Hypothalamus (tissue), 51 donors: ENCODE results near the gene TFEB.

ENCODE experiments used
- DNase-seq, 51 donors: peaks; one replicate each; lab custom pipeline; 2025; lab: John Stamatoyannopoulos, UW

TFEB gene

DNA sequence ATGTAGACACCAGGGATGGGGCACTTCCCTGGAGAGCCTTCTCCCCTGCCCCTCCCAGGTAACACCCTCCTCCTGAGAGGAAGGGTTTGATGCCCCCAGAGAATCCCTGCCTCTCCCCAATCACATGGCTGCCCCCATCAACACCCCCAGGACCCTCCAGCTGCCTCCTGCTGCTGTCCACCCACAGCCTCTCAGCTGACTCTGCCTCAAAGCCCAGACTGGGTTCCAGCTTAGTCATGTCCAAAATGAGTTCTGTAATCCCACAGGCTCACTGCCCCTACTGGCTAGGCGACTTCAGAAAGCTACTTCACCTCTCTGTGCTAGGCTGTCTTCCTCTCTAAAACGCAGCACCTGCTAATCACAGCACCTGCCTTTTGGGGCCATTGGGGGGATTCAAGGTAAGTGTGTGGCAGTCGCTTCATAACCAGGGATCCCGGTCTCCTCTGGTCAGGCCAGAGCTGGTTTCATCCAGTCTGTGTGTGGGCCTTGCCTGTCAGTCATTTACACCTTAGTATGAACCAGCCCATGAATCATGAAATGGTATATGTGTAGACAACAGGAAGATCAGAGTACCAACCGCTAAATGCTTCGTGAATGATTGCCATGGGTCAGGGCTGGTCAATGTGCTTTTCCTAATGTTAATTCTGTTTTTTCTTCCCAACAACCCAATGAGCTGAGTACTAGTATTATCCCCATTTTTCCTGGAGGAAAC lies 40.4 kb downstream of the TFEB start:
- peak in 5 of 51 donors; percentile 15 to 50 (median 24) for DNase-seq

DNA sequence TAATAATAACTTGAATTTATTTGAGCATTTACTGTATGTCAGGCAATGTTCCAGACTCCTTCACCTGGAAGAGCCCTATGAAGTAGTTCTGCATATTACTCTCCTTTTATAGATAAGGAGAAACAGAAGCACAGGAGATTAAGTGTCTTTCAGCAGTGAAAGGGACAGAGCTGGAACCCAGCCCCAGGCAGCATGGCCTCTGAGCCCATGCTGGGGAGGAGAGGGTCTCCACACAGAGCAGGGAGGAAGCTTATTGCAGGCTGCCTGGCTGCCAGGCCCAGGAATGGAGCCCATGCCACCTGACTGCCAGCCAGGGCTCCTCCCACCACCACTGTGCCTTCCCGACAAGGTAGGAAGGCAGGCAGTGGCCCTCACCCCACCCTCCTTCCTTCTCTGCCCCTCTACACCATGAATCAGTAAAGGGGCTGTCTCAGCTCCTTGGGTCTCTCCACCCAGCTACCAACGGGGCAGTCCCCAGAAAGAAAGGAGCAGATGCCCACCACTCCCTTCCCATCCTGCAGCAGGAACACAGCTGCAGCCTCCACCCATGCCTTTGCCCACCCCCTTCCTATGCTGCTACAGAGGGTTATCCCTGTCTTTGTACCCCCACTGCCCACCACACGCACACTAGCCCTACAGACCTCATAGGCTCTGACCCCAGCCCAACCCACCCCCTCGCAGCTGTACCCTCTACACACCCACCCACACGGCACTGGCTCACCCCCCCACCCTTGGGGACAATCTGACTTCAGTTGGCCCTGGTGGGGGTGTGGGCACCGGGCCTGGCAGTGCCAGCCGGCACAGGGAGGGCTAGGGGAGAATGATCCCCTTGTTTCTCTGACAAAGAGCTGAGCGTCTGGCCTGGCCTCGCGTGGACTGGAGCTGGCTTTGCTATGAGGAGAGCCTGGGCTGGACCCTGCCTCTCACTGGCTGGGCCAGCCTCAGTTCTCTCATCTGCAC lies 41.8 kb downstream of the TFEB start:
- DNase-seq, result peak in 45 of 51 donors; percentile 28 to 95 (median 84)

DNA sequence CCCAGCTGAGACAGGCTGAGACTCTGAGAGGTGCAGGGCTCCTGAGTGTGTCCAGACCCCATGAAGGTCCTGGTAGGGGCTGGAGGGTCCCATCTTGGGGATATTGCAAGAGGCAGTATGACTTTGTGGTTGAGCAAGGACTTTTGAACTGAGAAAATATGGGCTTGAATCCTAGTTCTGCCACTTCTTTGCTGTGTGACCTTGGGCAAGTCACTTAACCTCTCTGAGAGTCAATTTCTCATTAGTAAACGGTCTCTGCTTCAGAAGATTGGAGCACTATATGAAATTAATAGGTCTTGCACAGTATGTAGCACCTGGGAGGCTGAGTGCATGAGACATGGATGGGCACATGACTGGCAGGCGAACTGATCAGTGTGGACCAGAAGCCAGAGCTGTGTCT lies 42.7 kb downstream of the TFEB start:
- DNase-seq, result peak in 1 of 51 donors; percentile 41

DNA sequence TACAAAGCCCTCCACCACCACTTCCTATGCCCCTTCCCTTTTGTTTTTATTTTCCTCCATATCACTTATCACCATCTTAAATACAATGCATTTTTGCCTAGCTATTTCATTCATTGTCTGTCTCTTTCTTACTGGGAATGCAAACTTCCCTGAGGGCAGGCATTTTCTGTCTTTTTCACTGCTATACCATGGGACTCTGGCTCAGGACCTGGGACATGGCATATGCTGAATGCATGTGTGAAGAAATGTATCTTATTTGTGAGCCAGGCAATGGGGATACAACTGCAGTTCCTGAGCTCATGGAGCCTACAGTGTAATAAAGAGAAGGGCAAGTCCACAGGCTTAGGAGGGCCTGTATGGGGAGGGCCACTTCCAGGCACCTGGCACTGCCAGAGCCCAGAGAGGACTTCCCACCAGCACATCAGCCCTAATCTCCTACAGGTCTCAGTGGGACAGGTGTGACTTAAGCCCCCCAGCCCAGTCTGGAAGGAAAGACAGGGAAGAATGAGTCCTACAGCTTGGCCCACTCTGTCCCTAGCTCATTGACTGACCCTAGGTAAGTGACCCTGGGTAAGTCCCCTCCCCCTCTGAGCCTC lies 43.2 kb downstream of the TFEB start:
- DNase-seq, result no peak

DNA sequence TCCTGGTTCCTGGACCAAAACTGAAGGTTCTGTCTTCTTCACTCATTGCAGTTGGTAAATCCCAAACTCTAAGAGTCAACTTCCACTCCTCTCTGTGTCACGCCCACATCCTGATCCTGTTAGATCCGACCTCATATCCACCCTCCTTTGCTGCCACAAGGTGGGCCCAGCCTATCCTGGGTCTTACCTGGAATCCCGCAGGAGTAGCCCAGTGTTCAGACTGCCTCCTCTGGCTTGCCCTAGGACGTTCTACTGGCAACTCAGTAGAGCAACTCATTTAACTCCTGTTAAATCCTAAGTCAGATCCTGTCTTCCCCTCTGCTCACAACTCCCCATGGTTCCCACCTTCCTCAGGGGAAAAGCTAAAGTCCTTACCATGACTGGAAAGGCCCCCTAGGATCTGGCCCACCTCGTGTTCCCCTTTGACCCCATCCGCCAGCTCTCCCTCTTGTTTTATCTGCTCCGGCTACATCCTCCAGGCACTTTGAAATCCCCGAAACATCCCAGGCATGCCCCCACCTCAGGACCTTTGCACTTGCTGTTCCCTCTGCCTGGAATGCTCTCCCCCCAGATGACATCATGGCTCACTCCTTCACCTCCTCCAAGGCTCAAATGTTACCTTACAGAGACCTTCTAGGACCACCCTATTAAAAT lies 43.9 kb downstream of the TFEB start:
- DNase-seq, result no peak

DNA sequence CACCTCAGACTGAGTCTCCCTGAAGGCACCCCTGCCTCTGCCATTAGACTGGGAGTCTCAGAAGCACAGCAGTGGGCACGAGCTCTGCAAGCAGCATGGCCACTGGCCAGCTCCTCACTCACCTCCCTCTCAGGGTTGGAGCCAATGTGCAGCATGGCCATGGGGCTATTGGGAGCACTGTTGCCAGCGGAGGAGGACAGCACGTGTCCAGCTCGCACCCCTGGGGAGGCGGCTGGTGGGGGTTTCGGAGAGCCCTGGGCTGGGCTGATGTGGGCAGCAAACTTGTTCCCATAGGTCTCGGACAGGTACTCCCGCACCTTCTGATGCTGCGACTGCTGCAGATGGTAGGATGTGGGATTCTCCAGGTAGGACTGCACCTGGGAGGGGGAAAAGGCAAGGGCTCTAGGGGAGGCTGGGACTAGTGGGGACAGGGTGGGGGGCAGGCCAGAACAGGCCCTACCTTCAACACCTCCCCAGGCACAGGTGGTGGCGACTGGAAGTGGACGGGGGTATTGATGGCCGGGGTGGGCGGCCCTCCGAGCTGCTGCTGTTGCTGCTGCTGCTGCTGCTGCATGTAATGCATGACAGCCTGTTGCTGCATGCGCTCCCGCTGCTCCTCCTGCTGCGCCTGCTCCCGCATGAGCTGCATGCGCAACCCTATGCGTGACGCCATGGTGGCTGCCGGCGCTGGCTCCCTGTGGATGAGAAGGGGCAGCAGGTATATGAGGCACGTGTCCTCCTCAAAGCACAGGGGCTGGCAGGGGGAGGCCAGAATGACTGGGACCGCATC lies 44.7 kb downstream of the TFEB start:
- no peak for DNase-seq

DNA sequence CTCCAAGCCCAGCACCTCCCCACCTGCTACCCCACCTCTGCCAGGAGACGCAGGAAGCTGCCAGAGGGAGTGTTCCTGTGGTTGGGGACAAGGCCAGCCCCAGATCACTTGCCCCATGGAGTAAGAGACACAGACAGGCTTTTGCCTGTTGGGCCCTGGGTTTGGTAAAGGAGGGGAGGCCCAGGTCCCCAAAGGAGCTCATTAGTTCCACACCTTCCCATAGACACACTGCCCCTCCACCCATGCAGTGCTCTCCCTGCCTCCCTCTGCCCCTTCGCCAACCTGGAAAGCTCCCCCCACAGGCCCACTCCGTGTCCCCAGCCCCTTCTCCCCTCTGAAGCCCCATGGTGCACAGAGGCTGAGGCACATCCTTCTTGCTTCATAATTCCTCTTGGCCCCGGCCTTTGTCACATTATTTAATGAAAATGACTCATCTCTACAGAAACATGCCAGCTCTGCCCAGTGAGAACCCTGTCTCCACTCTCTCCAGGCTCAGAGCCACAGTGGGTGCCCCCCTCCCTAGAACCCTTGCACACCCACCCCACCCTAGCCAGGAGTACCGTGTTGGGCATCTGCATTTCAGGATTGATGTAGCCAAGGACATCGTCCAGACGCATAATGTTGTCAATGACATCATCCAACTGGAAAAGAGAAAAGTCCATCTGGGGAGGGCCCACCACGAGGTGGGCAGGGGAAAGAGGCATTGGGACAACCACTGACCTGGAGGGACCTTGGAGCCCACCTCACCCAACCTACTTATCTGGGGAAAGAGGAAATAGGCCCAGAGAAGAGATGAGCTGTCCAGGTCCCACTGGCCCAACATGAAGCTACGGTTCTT lies 46.0 kb downstream of the TFEB start:
- peak in 2 of 51 donors; percentile 24 to 44 for DNase-seq

DNA sequence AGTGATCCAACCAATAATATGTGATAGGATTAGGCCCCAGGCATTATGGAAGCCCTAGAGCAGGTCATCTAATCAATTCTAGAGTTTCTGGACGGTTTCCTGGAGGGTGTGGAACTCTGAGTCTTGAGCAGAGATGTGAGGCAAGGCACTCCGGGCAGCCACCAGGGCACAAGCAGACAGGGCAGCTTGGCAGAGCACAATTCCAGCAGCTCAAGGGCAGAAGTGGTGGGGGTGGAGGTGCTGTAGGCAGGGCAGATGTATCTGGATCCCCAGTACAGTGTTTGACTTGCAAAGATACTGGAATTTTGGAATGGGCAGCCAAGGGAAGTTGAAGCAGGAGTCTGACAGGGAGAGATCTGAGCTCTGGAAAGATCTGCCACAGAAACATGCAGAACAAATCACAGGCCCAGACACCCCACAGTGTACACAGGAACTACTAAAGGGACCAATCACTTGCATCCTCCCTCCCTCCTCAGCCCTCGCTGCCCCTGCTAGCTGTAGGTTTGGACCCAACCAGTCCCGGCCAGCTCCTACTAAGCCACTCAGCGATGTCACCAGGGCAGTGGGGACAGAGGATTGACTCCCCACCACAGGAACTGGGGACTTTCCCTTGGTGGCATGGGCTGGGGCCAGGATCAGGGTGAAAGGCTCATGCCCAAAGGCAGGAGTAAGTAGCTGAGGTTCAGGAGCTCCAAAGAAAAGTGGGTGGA lies 47.0 kb downstream of the TFEB start:
- DNase-seq, result peak in 2 of 51 donors; percentile 27 to 30

DNA sequence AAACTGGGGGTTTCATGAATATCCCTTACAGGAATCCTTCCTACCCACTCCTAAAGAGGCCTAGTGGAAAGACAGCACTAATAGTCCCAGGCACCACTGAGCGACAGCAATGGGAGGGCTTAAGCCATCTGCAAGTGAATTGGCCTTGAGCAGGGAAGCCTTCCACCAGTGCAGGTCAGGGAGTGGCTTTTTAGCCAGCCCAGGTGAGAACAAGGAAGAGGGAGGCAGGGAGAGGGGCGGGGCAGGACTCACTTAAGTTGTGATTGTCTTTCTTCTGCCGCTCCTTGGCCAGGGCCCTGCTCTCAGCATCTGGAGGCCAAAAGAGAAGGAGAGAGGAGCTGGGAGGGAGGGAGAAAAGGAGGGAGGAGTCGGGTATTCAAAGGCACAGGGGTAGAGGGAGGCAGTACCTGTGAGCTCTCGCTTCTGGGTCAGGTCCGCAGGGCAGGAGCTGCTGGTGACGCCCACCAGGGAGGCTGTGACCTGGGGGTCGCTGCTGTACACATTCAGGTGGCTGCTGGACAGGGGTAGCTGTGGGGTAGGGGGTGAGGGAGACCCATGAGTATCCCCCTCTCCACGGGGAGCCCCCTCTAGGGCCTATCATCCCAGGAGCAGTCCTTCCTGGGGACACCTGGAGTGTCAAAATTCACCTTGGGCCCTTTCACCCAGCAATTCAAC lies 47.8 kb downstream of the TFEB start:
- DNase-seq, result no peak

DNA sequence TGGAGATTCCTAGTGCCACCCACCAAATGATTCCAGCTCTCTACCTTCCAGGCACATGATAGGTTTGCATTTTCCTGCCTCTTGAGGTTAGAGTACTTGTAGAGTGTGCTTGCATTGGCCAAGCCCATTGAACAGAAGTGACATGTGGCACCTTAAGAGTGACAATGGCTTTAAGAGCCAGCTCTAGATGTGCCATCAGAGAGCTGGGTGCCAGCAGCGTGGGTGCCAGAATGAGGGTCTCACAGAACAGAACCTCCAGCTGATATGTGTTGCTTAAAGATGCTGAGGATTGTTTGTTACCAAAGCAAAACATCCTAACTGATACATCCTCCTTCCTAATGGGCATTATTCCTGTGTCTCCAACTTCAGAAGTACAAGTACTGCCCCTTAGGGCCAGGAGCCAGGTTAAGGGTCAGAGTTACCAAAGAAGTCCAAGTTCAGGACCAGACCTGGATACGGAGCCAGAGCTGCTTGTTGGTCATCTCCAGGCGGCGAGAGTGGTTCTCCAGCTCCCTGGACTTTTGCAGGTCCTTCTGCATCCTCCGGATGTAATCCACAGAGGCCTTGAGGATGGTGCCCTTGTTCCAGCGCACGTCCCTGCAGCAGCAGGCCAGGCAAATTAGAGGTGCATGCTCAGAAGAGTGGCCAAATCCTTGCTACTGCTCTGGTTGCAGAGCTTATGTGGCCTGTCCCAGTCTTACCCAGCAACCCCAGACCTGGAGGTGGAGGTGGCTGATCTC lies 49.6 kb downstream of the TFEB start:
- no peak for DNase-seq

DNA sequence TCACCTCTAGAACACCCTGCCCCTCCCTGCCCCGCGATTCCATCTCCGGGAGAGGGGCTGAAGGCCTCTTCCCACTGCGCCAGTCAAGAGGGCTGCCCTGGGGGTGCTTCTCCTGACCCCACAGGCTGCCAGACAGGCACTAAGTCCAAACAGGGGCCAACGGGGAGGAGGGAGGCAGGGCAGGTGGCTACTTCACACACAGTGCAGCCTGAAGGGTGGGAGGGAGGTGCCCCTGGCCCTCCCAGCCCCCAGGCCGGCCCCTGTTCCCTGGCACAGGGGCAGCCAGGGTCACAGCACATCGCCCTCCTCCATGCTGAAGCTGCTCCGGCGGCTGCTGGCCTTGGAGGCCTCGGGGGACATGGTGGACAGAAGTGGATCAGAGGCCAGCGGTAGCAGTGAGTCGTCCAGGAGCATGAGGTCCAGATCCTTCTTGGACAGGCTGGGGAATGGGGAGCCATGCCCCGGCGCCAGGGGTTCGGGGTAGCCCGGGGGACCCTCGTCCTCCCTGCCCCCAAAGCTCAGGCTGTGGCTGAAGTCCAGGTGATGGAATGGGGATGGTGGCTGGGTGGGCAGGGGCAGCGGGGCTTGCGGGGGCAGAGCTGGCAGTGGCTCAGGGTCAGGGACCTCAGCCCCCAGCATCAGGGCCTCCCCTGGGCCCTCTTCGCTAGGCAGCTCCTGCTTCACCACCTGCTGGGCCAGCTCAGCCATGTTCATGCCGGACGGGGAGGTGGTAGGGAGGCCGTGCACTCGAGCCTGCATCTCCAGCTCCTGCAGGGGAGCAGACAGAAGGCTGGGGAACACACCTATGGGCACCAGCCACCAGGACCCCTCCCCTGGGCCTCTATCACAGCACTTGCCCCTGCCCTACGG lies 50.9 kb downstream of the TFEB start:
- no peak for DNase-seq

DNA sequence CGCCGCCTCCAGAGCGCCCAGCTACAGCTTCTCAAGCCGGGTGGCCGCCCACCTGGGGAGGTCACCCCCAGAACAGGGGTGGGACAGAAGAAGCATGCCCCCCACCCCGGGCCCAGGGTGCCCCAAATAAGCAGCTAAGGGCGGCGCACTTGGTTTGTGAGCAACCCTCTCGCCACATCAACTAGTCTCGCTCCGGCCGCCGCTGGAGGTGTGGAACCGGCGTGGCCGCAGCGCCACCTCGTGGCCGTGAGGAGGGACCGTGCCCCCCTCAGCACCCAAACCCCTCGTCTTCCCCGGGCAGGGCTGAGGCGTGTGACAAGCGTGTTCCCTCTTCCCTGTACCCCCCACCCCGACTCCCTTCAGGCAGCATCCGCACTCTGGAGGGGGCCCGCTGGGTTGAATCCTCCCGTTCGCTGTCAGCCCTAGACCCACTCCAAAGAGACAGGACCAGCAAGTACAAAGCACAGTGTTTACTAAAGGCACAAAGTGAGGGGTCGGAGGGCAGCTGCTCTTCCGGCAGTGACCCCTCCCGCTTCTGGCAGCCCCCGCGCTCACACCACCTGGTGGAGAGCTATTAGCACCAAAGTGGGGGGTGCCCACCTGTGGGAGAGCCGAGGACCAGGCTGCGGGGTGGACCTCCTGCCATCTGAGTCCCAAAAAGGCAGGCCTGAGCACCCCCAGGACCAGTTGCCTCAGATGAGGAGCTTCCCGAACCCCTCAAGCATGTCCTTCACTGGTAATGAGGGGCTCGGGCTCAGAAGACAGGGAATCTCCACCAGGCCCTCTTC lies 51.7 kb downstream of the TFEB start:
- DNase-seq, result peak in 49 of 51 donors; percentile 42 to 93 (median 75)

DNA sequence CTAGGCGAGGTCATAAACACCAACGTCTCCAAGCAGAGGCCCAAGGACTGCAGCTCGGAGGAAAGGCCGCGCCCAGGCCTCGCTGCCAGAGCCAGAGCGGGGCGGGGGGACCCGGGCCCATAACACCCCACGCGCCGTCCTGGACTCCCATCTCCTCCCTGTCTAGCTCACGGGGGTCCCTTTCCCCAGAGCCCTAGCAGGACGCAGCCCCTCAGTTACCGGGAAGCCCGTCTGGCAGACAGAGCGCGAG lies 52.2 kb downstream of the TFEB start:
- DNase-seq, result peak in 1 of 51 donors; percentile 59

DNA sequence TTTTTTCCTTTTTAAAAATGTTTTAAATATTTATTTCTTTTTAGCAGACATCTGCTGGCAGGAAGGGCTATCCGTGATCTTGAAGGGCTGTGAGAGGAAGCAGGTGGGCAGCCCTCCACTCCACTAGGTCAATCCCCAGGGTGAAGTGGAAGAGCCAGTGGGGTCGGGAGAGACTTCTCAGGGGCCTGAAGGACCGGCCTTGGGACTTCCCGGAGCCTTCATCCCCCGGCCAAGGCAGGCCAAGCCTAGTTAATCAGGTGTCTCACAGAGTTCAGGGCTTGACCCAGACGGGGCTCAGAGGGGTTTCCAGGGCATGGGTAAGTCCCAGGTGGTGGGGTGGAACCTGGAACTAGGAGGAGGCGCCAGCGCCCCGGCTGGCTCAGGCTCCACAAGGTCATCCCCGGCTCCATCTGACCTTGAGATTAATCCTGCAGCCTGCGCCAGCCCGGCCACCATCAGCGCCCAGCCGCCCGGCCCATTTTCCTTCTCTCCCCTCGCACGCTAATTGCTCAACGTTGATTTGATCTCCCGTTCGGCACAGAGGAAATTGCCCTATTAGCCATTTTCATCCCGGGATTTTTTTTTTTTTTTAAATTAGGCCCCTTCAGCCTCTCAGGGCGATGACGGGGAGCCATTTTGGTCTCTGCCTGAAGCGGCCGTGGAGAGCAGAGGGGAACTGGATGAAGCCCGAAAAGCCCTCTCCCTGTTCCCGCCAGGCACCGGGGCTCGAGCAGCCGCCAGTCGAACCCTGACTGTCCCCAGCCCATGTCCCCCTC lies 52.7 kb downstream of the TFEB start:
- DNase-seq, result peak in 2 of 51 donors; percentile 67 to 73

DNA sequence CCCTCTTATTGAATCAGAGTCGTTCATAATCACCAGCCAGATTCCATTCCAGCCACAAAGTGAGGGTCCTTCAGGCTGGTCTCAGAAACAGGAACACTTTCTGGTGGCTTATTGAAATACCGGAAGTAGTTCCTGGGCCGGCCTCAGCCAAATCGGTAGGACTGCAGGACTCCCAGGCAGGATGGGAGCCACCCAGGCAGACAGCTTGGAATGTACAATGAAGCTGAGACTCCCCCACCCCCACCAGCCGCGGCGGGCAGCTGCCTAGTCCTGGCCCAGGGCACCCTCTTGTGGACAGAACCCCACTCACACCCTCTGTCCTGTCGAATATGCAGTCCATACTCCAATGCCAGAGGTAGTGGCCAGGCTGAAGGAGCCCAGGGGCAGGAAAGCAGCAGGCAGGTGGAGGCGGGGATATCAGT lies 53.3 kb downstream of the TFEB start:
- DNase-seq, result peak in 50 of 51 donors; percentile 34 to 92 (median 79)
